ENCODE results near the gene SLCO2B1.

The SLCO2B1 gene

DNA sequence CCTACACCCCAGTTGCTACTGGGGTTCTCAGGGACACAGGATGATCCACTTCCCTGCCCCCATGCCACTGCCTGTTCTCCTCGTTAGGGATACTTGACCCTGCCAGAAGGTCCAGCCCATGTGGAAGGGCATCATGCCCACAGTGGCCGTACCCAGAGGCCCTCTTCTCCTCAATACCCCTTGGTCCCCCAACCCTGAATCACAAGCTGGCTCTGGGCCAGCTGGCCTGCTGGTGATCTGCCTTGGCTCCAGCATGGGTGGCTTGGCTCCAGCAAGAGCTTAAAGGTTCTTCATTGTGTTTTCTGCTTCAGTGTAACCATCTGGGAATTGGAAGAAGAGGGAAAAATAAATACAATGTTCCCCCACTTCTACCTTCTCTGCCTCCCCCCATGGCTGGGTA lies 78.6 kb downstream of the SLCO2B1 start:
- DNase-seq = no peak

DNA sequence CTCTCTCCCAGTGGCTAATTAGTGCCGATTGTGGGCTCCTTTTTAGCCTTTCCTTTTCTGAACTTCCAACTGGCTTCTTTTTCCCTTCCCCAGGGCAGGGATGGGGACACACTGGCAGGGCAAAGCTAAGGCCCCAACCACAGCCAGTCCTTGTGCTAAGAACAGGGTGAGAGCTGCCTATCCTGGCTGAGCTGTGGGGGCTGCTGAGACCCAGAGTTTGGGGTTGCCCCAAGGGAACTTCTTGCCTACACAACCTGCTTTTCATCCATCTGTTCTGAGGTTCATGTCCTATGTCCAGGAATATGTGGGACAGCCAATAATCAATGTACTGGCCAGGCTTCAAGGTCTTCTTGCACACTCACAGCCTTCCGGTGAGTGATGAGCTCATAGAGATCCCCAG lies 79.7 kb downstream of the SLCO2B1 start:
- no peak for DNase-seq

- peak; percentile 56 to 69 for DNase-seq
These were observed 82.9 kb downstream of the SLCO2B1 start for GRCh38 chr11:75233754-75234172.

GRCh38 chr11:75236062-75236461 lies 85.2 kb downstream of the SLCO2B1 start:
- no peak for DNase-seq

DNA sequence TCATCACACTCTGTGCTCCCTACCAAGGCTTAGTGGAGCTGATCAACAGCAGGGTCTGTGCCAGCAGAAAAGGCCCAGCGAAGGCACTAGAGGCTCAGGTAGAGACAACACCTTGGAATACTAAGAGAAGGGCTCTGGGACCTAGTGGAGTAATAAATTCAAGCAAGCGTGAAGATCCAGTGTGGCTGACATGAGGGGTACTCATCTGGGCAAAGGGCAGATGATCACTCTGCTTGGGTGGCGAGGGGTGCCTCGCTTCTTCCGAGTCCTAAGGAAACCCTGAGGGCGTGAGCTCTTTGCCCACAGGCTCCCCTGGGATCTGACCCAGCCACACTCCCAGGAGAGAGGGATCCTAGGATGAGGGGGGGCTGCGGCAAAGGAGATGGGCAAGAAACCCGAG lies 86.1 kb downstream of the SLCO2B1 start:
- no peak for DNase-seq

DNA sequence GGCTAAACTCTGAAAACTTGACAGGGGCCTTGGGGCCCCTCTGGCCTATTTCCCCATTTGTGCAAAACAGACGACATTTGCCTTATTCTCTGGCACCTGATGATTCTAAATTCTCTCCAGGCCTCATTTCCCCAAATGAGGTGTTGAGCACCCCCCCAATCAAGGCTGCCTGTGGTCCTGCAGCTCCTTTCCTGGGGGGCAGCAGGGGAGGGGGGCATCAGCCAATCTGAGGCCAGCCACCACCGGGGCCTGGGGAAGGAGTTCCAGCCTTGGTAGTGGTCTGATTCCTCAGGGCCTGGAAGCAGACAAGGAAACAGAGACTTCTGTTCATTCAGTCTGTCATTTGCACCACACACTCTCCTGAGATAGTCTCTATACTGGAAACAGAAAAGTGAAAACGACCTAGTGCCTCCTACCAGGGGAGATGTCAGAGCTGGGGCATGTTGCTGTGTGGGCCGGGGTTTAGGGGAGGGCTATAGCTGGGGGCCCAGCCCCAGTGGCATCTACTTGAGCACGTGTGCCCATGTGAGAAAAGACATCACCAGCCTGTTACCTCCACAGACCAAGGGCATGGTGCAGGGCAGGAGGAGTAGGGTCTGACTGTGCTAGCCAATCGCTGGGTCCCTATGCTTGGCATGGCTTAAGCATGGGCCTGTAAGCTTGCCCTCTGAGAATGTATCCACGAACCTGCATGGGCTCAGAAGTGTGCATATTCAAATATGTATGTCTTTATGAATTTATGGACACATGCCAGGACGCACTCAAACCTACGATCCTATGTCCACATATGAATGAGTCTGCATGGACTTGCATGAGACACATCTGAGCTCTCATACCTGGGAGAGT lies 87.9 kb downstream of the SLCO2B1 start:
- no peak for DNase-seq

DNA sequence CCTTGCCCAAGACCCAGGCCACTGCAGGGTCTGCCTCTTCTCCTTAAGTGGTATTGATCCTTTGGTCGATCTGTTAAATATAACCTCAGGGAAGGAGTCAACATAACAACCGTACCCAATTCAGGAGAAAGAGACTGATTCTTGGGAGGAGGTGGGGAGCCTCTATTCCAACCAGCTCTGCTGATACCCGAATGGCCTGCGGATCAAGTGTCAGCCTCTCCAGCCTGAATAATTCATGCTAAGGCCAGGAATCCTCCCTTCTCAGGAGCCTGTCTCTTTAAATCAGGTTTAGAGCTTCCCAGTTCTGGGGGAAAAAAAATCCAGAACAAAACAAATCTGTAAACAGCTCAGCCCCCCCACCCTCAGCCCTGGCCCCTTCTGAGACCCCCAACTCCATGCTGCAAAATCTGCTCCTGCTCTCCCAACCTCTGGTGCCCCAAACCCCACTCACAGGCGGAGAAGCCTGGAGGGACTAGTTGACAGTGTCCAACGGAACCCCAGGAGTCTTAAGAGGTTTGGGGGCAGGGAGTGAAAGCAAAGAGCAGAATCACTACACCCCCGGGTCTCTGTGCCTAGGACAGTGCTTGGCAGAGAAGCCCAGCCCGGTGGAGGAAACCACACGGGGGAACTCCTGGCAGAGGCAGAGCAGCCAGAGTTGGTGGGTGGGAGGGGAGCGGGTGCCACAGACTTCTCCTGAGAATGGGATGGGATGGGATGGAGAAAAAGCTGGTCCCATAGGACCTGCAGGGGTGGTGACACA lies 88.8 kb downstream of the SLCO2B1 start:
- no peak for DNase-seq

DNA sequence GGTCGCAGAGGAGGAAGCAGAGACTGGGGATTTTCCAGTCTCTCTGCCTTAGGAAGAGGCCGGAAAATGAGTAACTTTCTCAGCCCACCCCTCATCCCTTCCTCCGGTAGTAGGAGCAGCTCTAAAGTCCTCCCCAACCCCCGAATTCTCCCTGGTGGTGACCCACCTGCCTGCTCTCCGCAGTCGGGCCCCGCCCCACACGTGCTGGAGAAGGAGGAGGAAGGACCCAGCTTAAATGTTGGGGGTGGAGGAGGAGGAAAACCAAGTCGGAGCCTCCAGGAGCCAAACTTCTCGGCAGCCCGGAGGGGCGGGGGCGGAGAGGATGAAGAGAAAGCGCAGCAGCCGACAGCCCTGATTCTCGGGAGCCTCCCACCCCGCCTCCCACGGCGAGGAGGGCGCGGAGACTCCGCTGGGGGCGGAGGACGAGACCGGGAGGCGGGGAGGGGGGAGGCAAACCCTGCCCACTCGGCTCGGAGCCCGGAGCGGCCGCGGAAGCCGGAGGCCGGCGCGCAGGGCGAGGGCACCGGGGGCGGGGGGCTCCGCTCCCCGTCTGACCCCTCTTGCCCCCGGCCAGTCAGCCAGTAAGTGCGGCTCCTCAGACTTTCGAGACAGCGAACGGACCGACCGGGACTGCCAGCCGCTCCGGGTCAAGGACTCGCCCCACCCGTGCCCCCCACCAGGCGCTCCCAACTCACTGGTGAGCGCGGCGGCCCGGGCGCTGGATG lies 89.6 kb downstream of the SLCO2B1 start, which contains the start of gene TPBGL:
TSS of gene TPBGL (plus strand) at position 464 of the 725 bp plus-strand sequence. CDS start 276 bp downstream, outside the sequence.
- no peak for DNase-seq

- peak; percentile 40 to 65 for DNase-seq
These were observed 90.4 kb downstream of the SLCO2B1 start for GRCh38 chr11:75241036-75241905.

GRCh38 chr11:75241906-75242644 lies 91.2 kb downstream of the SLCO2B1 start:
- no peak for DNase-seq

DNA sequence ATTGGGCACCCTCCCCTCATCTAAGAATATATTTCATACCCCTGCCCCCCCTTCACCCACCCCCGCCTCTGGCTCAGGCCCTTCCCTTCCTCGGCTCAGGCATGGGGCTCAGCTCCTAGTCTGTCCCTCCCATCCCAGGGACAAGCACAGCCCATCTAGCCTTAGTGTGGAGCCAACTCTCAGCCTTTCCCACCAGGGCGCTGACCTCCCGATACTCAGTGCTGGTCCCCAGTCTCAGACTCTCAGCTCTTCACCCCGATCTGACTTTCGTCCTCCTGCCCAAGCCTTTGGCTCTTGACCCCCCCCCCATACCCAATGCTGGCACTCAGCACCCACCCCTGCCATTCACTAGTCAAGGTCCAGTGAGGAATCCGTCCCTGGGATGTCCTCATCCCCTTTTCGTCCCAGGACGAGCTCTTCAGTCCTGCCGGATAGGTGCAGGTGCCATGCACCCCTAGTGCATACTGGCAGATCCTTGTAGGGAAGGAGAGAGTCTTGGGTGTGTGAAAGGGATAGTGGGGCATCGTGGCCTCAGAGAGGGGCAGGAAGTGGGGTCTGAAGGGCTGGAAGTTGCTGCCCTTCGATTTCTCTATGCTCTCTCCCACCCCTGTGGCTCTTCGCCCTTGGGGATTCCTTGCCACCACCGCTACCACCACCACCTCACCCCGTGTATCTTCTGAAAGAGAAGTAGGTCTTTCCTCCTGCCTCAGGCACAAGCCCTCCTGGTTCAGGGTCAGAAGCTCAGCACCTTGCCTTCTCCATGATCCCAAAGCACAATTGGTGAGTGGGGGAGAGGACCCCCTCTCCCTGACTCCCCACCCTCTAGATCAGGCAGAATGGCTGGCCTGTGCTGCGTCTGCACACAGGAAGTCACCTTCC lies 92.1 kb downstream of the SLCO2B1 start:
- no peak for DNase-seq

GRCh38 chr11:75244052-75244814 lies 93.3 kb downstream of the SLCO2B1 start:
- no peak for DNase-seq

DNA sequence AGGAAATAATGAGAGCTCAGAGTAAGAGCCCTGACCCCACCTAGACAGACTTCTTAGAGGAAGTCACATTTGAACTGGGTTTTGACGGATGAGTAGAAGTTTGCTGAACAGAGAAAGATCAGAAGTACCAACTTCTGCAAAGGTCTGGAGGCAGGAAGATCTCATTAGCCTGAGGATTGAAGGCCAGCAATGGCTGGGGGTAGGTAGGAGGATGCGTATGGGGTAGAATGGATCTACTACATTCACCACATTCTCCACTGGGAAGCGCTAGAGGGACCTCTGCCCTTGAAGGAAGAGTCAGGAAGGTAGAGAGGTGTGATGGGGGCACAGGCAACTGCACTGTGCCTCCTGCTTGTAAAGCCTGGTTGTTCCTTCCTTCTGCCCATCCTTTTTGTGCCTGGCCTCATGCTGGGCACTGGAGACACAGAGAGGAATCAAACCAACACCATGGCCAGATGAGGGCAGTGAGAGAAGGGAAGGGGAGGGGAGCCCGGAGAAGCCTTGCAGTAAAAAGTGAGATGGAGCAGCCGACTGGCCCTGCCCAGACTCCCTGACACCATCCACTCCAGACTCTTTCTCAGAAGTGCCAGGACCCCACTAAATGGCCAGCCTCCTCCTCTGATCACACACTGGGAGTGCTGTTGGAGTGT lies 94.6 kb downstream of the SLCO2B1 start:
- no peak for DNase-seq

DNA sequence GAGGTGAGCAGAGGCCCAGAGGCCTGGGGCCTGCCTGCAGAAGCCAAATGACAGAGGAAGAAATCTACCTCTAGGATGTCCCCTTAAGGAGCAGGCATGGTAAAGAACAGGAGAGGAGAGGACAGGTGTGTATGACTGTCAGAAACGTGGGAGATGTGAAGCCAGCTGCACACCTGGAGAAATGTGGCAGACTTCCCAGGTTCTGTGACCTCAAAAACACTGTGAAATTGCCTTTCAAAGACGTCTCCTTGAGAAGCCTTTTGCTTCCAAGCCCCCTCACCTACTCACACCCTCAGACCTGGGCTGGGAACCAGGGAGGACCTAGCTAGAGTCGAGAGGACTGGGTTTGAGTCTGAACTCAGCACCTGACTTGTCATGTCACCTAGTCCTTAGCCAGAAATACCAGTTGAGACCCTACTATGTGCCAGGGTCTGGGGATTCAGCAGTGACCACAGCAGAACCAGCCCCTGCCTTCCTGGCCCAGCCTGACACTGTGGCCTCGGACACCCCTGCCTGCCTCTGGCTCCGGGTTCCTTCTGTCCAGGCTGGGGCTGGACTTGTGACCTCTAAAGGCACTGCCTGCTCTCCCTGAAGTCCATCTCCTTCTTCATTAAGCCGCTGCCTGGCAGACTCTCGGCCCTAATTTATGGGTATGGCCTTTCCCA lies 95.2 kb downstream of the SLCO2B1 start:
- DNase-seq = no peak

GRCh38 chr11:75246671-75247350 lies 95.9 kb downstream of the SLCO2B1 start:
- DNase-seq = no peak

DNA sequence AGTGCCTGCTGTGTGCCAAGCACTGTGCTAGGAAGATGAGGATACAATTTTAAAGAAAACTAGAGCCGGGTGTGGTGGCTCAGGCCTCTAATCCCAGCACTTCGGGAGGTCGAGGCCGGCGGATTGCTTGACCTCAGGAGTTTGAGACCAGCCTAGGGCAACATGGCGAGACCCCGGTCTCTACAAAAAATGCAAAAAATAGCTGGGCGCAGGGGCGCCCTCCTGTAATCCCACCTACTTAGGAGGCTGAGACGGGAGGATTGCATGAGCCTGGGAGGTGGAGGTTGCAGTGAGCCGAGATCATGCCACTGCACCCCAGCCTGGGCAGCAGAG lies 98.0 kb downstream of the SLCO2B1 start:
- no peak for DNase-seq

DNA sequence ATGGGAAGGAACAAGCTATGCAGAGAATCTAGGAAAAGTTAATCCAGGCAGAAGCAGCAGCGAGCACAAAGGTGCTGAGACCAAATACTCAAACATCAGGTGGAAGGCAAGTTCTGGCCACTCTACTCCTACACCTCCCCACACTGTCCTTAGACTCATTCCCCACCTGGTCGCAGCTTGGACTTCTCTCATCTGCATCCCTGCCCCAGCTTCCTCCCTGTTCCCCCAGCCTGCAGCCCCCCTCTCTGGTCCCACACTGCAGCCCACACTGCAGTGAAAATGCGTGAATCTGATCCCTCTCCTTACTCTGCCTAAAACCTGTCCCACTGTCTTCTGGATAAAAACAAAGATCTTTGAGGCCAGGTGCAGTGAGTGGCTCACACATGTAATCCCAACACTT lies 98.8 kb downstream of the SLCO2B1 start:
- no peak for DNase-seq

DNA sequence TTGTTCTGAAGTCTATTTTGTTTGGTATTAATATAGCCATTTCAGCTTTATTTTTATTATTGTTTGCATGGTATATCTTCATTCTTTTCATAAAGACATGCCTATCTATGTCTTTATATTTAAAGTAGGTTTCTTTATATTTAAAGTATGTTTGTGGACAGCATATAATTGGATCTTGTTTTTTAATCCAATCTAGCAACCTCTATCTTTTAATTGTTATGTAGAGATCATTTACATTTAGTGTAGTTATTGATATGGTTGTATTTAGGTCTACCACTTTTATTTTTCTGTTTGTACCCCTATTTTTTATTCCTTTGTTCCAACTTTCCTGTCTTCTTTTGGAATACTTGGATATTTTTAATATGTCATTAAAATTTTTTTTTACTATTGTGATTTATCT lies 103.4 kb downstream of the SLCO2B1 start:
- DNase-seq = no peak
